Loucy (cell line): ENCODE data around the gene TNPO1.

ENCODE experiments used
- H2AFZ ChIP-seq: fragments of 200-600 bp; sonication (generic); 2 replicates; pipeline ENCODE4 v1.6.0; 2016; ENCODE audit warnings: antibody characterized with exemption, mild to moderate bottlenecking, low read length, moderate library complexity
- H3F3A ChIP-seq: fragments of 200-600 bp; 2 replicates; pipeline ENCODE4 v1.6.0; 2016; ENCODE audit warnings: antibody characterized with exemption, low read depth, mild to moderate bottlenecking
- H3K27me3 ChIP-seq: fragments of 200-600 bp; sonication (generic); 2 replicates; pipeline ENCODE4 v1.6.1; 2014; ENCODE audit warnings: low read length, mild to moderate bottlenecking; ENCODE audit not compliant: insufficient read depth, poor library complexity, severe bottlenecking
- H3K36me3 ChIP-seq: fragments of 200-600 bp; sonication (generic); 2 replicates; pipeline ENCODE4 v1.6.1; 2016; ENCODE audit warnings: low read length; ENCODE audit not compliant: insufficient read depth
- H3K4me1 ChIP-seq: fragments of 200-600 bp; sonication (generic); 2 replicates; pipeline ENCODE4 v1.5.1; 2014; ENCODE audit warnings: low read length, mild to moderate bottlenecking; ENCODE audit not compliant: insufficient read depth, poor library complexity, severe bottlenecking
- H3K4me2 ChIP-seq: fragments of 200-600 bp; sonication (generic); 2 replicates; pipeline ENCODE4 v1.6.0; 2014; ENCODE audit warnings: antibody characterized with exemption, low read length, low read depth, mild to moderate bottlenecking; ENCODE audit not compliant: poor library complexity, severe bottlenecking
- H3K4me3 ChIP-seq: fragments of 200-600 bp; sonication (generic); 2 replicates; pipeline ENCODE4 v1.5.1; 2014; ENCODE audit warnings: low read length, mild to moderate bottlenecking, mixed read lengths; ENCODE audit not compliant: poor library complexity, severe bottlenecking
- H3K79me2 ChIP-seq: fragments of 200-600 bp; sonication (generic); 2 replicates; pipeline ENCODE4 v1.6.1; 2014; ENCODE audit warnings: low read length; ENCODE audit not compliant: insufficient read depth
- H3K9ac ChIP-seq: fragments of 200-600 bp; sonication (generic); 2 replicates; pipeline ENCODE4 v1.6.0; 2014; ENCODE audit warnings: mild to moderate bottlenecking, low read depth, low read length, moderate library complexity; ENCODE audit not compliant: poor library complexity, severe bottlenecking
- H3K9me2 ChIP-seq: fragments of 200-600 bp; sonication (generic); replicated peaks from 2 replicates; pipeline ENCODE4 v1.6.1; 2016; ENCODE audit warnings: low read depth, low read length, mixed read lengths
- H3K9me3 ChIP-seq: fragments of 200-600 bp; sonication (generic); 2 replicates; pipeline ENCODE4 v1.6.1; 2014; ENCODE audit warnings: mild to moderate bottlenecking, antibody characterized with exemption, low read length, low read depth; ENCODE audit not compliant: insufficient read depth
- H4K20me1 ChIP-seq: fragments of 200-600 bp; sonication (generic); 2 replicates; pipeline ENCODE4 v1.6.0; 2014; ENCODE audit warnings: antibody characterized with exemption, low read length, mild to moderate bottlenecking; ENCODE audit not compliant: insufficient read depth, poor library complexity, severe bottlenecking
- CTCF ChIP-seq: fragments of 200-600 bp; sonication (generic); conservative IDR thresholded peaks from 2 replicates; pipeline ENCODE4 v1.5.1; 2014; ENCODE audit warnings: mild to moderate bottlenecking, antibody characterized with exemption, low read length
- EZH2phosphoT487 ChIP-seq: fragments of 200-600 bp; IDR thresholded peaks from 2 replicates; pipeline ENCODE4 v1.6.1; 2018; ENCODE audit warnings: antibody characterized with exemption, mild to moderate bottlenecking, moderate library complexity, borderline replicate concordance

The TNPO1 gene

GRCh38 chr5:72776684-72777083 lies 39.8 kb upstream of the TNPO1 start:
- Histone ChIP-seq H3K36me3 (no peaks in the 10 kb centered on the region), H3K9ac (no peak overlapping the region), H3K4me1 (no peaks in the 10 kb centered on the region), H3K79me2 (no peaks in the 10 kb centered on the region), H3K9me3 (peaks cover 6% of the 10 kb centered on the region; the same call in 1 of the 2 replicates), H3K4me2 (no peak overlapping the region), H4K20me1 (no peaks in the 10 kb centered on the region), H2AFZ (no peak overlapping the region), H3F3A (no peaks in the 10 kb centered on the region), H3K9me2 (no peaks in the 10 kb centered on the region), H3K27me3 (no peaks in the 10 kb centered on the region), H3K4me3 (no peak overlapping the region)
- TF ChIP-seq EZH2phosphoT487 (no peak), CTCF (no peak)

- Histone ChIP-seq H3K4me3 (no peak overlapping the region), H3K4me1 (no peaks in the 10 kb centered on the region), H4K20me1 (no peaks in the 10 kb centered on the region), H3K9me2 (no peaks in the 10 kb centered on the region), H3K36me3 (no peaks in the 10 kb centered on the region), H3K9me3 (peaks cover 6% of the 10 kb centered on the region; the same call in 1 of the 2 replicates), H3F3A (no peaks in the 10 kb centered on the region), H3K27me3 (no peaks in the 10 kb centered on the region), H2AFZ (no peak overlapping the region), H3K9ac (no peak overlapping the region), H3K4me2 (no peak overlapping the region), H3K79me2 (no peaks in the 10 kb centered on the region)
- TF ChIP-seq CTCF = no peak
- TF ChIP-seq EZH2phosphoT487 = no peak
Measured at GRCh38 chr5:72779520-72779919, 36.9 kb upstream of the TNPO1 start.

- no peaks in the 10 kb centered on the region for H3K36me3 ChIP-seq
- no peaks in the 10 kb centered on the region for H3F3A ChIP-seq
- H3K4me3 ChIP-seq = no peak overlapping the region
- H2AFZ ChIP-seq = no peak overlapping the region
- no peaks in the 10 kb centered on the region for H3K27me3 ChIP-seq
- TF ChIP-seq EZH2phosphoT487 (no peak), CTCF (no peak)
- H3K9ac ChIP-seq = no peak overlapping the region
- H3K9me2 ChIP-seq = no peaks in the 10 kb centered on the region
- no peak overlapping the region for H3K4me2 ChIP-seq
- H3K79me2 ChIP-seq = no peaks in the 10 kb centered on the region
- no peaks in the 10 kb centered on the region for H4K20me1 ChIP-seq
- H3K4me1 ChIP-seq = no peaks in the 10 kb centered on the region
- H3K9me3 ChIP-seq = no peaks in the 10 kb centered on the region
Measured at GRCh38 chr5:72783354-72783753, 33.1 kb upstream of the TNPO1 start.
